Activated naive CD8-positive, alpha-beta T cell treated with anti-CD3 and anti-CD28 coated beads for 36 hours (primary cell): ENCODE results near the gene HDAC6. TPM values are rescaled to one million over a fixed set of nuclear protein-coding genes. Genes with fewer than 3 reads are reported as not detected.
"Not testable (repeated sequence)": the region's sequence is repeated elsewhere in the genome, so short reads cannot be mapped to it uniquely, and the experiment has no call there.

Source experiments
- DNase-seq: peaks from one replicate; pipeline ENCODE4 v3.0.0; 2021
- H3K27ac Mint-ChIP-seq: one replicate; pipeline ENCODE4 v1.8.0; 2022; ENCODE audit warnings: mild to moderate bottlenecking, moderate library complexity, mixed read lengths
- H3K27me3 Mint-ChIP-seq: one replicate; pipeline ENCODE4 v1.8.0; 2022; ENCODE audit warnings: mild to moderate bottlenecking, mixed read lengths
- H3K36me3 Mint-ChIP-seq: one replicate; pipeline ENCODE4 v1.8.0; 2021; ENCODE audit warnings: mild to moderate bottlenecking, mixed read lengths
- H3K4me1 Mint-ChIP-seq: one replicate; pipeline ENCODE4 v1.8.0; 2021; ENCODE audit warnings: mixed read lengths
- H3K4me3 Mint-ChIP-seq: one replicate; pipeline ENCODE4 v1.8.0; 2022; ENCODE audit warnings: mild to moderate bottlenecking, moderate library complexity, mixed read lengths
- H3K9me3 Mint-ChIP-seq: one replicate; pipeline ENCODE4 v1.8.0; 2022; ENCODE audit warnings: mixed read lengths
- total RNA-seq, 2 experiments: library from RNA; stranded (reverse); gene quantifications; one replicate each; pipeline ENCODE4 v1.2.3, GENCODE V29; 2021

HDAC6 gene
- total RNA-seq, 2 experiments from 2014 or later: 45.3 to 50.0 TPM

DNA sequence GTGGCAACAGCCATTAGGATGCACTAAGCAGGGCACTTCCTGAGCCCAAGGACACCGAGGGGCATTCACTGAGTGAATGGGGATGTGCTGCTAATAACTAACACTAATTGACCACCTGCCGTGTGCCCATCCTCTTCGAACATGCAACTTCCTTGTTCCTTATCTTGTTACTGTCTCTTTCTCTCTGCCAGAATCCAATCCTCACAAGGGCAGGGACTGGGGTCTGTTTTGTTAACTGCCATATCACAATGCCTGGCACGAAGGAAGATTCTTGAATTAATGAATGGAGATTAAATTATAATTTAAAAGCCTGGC, 25.7 kb downstream of the HDAC6 start:
- H3K27me3 Mint-ChIP-seq: peaks cover 39% of the 10 kb centered on the region
- peak overlapping the region; percentile 71 for H3K4me3 Mint-ChIP-seq
- no peaks in the 10 kb centered on the region for H3K9me3 Mint-ChIP-seq
- peaks cover 12% of the 10 kb centered on the region for H3K36me3 Mint-ChIP-seq
- DNase-seq: no peak
- H3K27ac Mint-ChIP-seq: no peak overlapping the region
- H3K4me1 Mint-ChIP-seq: peaks cover 4% of the 10 kb centered on the region

- Mint-ChIP-seq H3K4me1 (peaks cover 8% of the 10 kb centered on the region), H3K27me3 (peaks cover 54% of the 10 kb centered on the region), H3K9me3 (no peaks in the 10 kb centered on the region), H3K27ac (no peak overlapping the region), H3K4me3 (no peak overlapping the region), H3K36me3 (peaks cover 9% of the 10 kb centered on the region)
- DNase-seq: no peak
These were observed 27.3 kb downstream of the HDAC6 start for GRCh38 chrX:48829016-48829735.

GRCh38 chrX:48831136-48831908, 29.5 kb downstream of the HDAC6 start:
- Mint-ChIP-seq H3K4me1 (peaks cover 15% of the 10 kb centered on the region), H3K27ac (no peak overlapping the region), H3K27me3 (peaks cover 64% of the 10 kb centered on the region), H3K4me3 (no peak overlapping the region), H3K9me3 (no peaks in the 10 kb centered on the region), H3K36me3 (peaks cover 4% of the 10 kb centered on the region)
- DNase-seq: no peak

DNA sequence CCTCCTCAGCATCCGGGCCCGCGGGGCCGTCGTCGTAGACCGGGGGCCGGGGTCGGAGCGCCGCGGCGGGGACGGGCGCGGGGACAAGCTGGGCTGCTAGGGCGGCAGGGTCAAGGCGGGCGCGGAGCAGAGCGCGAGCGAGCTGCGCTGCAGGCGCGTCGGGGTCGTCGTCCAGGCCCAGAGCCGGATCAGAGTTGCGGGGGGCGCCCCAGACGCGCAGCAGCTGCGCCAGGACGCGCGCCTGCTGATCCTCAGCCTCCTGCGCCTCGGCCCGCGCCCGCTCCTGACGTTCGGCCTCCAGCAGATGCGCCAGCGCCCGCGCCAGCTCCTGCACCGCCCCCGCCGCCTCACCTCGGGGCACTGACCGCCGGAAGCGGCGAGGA, 30.0 kb downstream of the HDAC6 start:
- peaks cover 4% of the 10 kb centered on the region for H3K36me3 Mint-ChIP-seq
- H3K27me3 Mint-ChIP-seq: peaks cover 67% of the 10 kb centered on the region
- H3K9me3 Mint-ChIP-seq: no peaks in the 10 kb centered on the region
- H3K27ac Mint-ChIP-seq: no peak overlapping the region
- DNase-seq: peak; percentile 8
- no peak overlapping the region for H3K4me3 Mint-ChIP-seq
- peaks cover 15% of the 10 kb centered on the region for H3K4me1 Mint-ChIP-seq

- no peaks in the 10 kb centered on the region for H3K36me3 Mint-ChIP-seq
- H3K27me3 Mint-ChIP-seq: peaks cover 51% of the 10 kb centered on the region
- H3K4me1 Mint-ChIP-seq: peaks cover 11% of the 10 kb centered on the region
- DNase-seq: no peak
- H3K9me3 Mint-ChIP-seq: no peaks in the 10 kb centered on the region
- H3K27ac Mint-ChIP-seq: no peak overlapping the region
- H3K4me3 Mint-ChIP-seq: peak overlapping the region; percentile 65
These were observed 31.8 kb downstream of the HDAC6 start for GRCh38 chrX:48833542-48834138.

- H3K36me3 Mint-ChIP-seq: no peaks in the 10 kb centered on the region
- peaks cover 46% of the 10 kb centered on the region for H3K27me3 Mint-ChIP-seq
- DNase-seq: no peak
- no peak overlapping the region for H3K27ac Mint-ChIP-seq
- H3K4me1 Mint-ChIP-seq: peaks cover 11% of the 10 kb centered on the region
- H3K9me3 Mint-ChIP-seq: no peaks in the 10 kb centered on the region
- peak overlapping the region; percentile 65 for H3K4me3 Mint-ChIP-seq
These were observed 32.5 kb downstream of the HDAC6 start for GRCh38 chrX:48834383-48834709.

GRCh38 chrX:48835524-48836329, 33.9 kb downstream of the HDAC6 start, which contains the start of gene PCSK1N:
Gene PCSK1N (minus strand): TSS chrX:48835610. CDS start chrX:48835532, 78 bp downstream.
- H3K27me3 Mint-ChIP-seq: peaks cover 38% of the 10 kb centered on the region
- H3K36me3 Mint-ChIP-seq: no peaks in the 10 kb centered on the region
- peak; percentile 21 for DNase-seq
- no peak within 1 kb of the TSS for H3K27ac Mint-ChIP-seq
- peak within 1 kb of the TSS; percentile 65 for H3K4me3 Mint-ChIP-seq
- H3K9me3 Mint-ChIP-seq: no peaks in the 10 kb centered on the region
- H3K4me1 Mint-ChIP-seq: peaks cover 11% of the 10 kb centered on the region

DNA sequence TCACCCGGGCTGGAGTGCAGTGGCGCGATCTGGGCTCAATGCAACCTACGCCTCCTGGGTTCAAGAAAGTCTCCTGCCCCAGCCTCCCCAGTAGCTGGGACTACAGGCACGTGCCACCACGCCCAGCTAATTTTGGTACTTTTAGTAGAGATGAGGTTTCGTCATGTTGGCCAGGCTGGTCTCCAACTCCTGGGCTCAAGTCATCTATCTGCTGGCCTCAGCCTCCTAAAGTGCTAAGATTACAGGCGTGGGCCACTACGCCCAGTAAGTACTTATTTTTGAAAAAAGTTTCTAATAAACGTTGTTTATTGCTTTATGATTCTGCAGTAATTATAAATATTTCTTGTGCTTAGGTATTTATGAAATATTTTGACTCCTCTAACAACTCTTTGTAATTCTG, 37.8 kb downstream of the HDAC6 start:
- peaks cover 3% of the 10 kb centered on the region for H3K4me1 Mint-ChIP-seq
- peaks cover 11% of the 10 kb centered on the region for H3K27me3 Mint-ChIP-seq
- no peak overlapping the region for H3K27ac Mint-ChIP-seq
- DNase-seq: no peak
- no peak overlapping the region for H3K4me3 Mint-ChIP-seq
- no peaks in the 10 kb centered on the region for H3K9me3 Mint-ChIP-seq
- H3K36me3 Mint-ChIP-seq: no peaks in the 10 kb centered on the region

- Mint-ChIP-seq H3K27ac (no peak overlapping the region), H3K9me3 (no peaks in the 10 kb centered on the region), H3K4me3 (no peak overlapping the region), H3K36me3 (no peaks in the 10 kb centered on the region), H3K27me3 (no peaks in the 10 kb centered on the region), H3K4me1 (peaks cover 4% of the 10 kb centered on the region)
- DNase-seq: no peak
These were observed 47.0 kb downstream of the HDAC6 start for GRCh38 chrX:48848847-48849246.

GRCh38 chrX:48852857-48853256, 51.0 kb downstream of the HDAC6 start:
- Mint-ChIP-seq H3K4me1 (peaks cover 8% of the 10 kb centered on the region), H3K27ac (no peak overlapping the region), H3K27me3 (no peaks in the 10 kb centered on the region), H3K9me3 (no peaks in the 10 kb centered on the region), H3K36me3 (no peaks in the 10 kb centered on the region), H3K4me3 (no peak overlapping the region)
- DNase-seq: no peak

- H3K4me1 Mint-ChIP-seq, DNase-seq, H3K27me3 Mint-ChIP-seq, H3K9me3 Mint-ChIP-seq, H3K27ac Mint-ChIP-seq, H3K4me3 Mint-ChIP-seq, H3K36me3 Mint-ChIP-seq: not testable (repeated sequence)
These were observed 51.6 kb downstream of the HDAC6 start for GRCh38 chrX:48853494-48853893.

DNA sequence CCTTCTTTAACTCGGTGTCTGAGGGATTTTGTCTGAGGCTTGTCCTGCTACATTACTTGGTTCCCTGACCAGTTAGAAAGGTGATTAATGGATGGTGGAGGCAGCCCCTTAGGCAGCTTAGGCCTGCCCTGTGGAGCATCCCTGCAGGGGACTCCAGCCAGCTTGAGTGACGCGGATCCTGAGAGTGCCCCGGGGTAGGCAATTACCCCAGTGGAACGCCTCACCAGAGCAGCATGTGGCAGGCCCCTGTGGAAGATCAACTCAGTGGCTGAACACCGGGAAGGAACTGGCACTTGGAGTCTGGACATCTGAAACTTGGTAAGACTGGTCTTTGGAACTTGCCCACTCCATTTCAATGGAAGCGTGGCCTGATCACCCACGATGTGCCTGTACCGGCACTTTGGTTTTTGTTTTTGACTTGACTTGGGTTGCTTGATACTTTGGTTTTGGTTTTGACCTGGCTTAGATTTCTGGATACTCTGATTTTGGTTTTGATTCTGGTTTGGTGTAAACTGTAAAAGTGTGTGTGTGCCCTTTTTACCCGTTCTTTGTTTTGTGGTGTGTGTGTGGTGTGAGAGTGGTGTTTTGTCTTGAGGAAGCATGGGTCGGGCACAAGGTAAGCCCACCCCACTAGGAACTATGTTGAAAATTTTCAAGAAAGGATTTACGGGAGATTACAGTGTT, 52.4 kb downstream of the HDAC6 start:
- H3K36me3 Mint-ChIP-seq, DNase-seq, H3K27me3 Mint-ChIP-seq, H3K4me3 Mint-ChIP-seq, H3K27ac Mint-ChIP-seq, H3K9me3 Mint-ChIP-seq, H3K4me1 Mint-ChIP-seq: not testable (repeated sequence)

DNA sequence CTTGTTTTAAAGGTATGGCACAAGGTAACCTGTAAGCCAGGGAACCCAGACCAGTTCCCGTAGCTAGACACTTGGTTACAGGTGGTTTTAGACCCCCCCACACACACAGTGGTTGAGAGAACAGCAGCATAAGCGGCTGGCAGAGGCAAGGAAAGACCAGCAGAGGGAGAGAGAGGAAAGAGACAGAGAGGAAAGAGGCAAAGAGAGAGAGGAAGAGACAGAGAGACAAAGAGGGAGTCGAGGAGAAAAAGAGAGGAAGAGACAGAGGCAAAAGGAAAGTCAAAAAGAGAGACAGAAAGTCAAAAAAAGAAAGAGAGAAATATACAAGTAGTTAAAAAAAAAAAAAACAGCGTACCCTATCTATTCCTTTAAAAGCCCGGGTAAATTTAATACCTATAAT, 53.0 kb downstream of the HDAC6 start:
- DNase-seq: no peak

GRCh38 chrX:48864210-48864609, 62.3 kb downstream of the HDAC6 start:
- no peak overlapping the region for H3K27ac Mint-ChIP-seq
- no peaks in the 10 kb centered on the region for H3K36me3 Mint-ChIP-seq
- H3K27me3 Mint-ChIP-seq: no peaks in the 10 kb centered on the region
- no peak overlapping the region for H3K4me3 Mint-ChIP-seq
- H3K9me3 Mint-ChIP-seq: no peaks in the 10 kb centered on the region
- DNase-seq: no peak
- H3K4me1 Mint-ChIP-seq: no peaks in the 10 kb centered on the region

More for the DNA sequence above, 53.0 kb downstream of the HDAC6 start:
- Mint-ChIP-seq H3K27ac (no peak overlapping the region), H3K36me3 (no peaks in the 10 kb centered on the region), H3K4me3 (no peak overlapping the region), H3K4me1 (peaks cover 4% of the 10 kb centered on the region), H3K27me3 (no peaks in the 10 kb centered on the region), H3K9me3 (no peaks in the 10 kb centered on the region)

DNA sequence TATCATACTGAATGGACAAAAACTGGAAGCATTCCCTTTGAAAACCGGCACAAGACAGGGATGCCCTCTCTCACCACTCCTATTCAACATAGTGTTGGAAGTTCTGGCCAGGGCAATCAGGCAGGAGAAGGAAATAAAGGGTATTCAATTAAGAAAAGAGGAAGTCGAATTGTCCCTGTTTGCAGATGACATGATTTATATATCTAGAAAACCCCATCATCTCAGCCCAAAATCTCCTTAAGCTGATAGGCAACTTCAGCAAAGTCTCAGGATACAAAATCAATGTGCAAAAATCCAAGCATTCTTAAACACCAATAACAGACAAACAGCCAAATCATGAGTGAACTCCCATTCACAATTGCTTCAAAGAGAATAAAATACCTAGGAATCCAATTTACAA, 70.2 kb downstream of the HDAC6 start:
- H3K4me3 Mint-ChIP-seq, H3K36me3 Mint-ChIP-seq, H3K9me3 Mint-ChIP-seq, H3K4me1 Mint-ChIP-seq, H3K27me3 Mint-ChIP-seq, DNase-seq, H3K27ac Mint-ChIP-seq: not testable (repeated sequence)
